Suprapubic skin (tissue), 4 donors: Measurements from ENCODE around the gene SDSL. TPM values are rescaled to one million over a fixed set of nuclear protein-coding genes. Genes with fewer than 3 reads are reported as not detected.
A peak's percentile ranks its signal among the peaks of the same experiment; 100 is the strongest.

Experiments used
- DNase-seq, 2 donors: peaks; one replicate each; pipeline ENCODE4 v3.0.0-alpha.2; 2019; ENCODE audit warnings: low spot score in 2 of 2
- H3K27ac ChIP-seq: fragments of 200-600 bp; sonication (generic); one replicate; pipeline ENCODE4 v1.5.1; 2019
- H3K27me3 ChIP-seq: fragments of 200-600 bp; sonication (generic); one replicate; pipeline ENCODE4 v1.5.1; 2019
- H3K36me3 ChIP-seq: fragments of 200-600 bp; sonication (generic); one replicate; pipeline ENCODE4 v1.5.1; 2019
- H3K4me1 ChIP-seq: fragments of 200-600 bp; sonication (generic); one replicate; pipeline ENCODE4 v1.5.1; 2019
- H3K4me3 ChIP-seq: fragments of 200-600 bp; sonication (generic); one replicate; pipeline ENCODE4 v1.5.1; 2019; ENCODE audit warnings: mild to moderate bottlenecking
- H3K9me3 ChIP-seq: fragments of 200-600 bp; sonication (generic); one replicate; pipeline ENCODE4 v1.5.1; 2019
- CTCF ChIP-seq, 2 donors: fragments of 200-600 bp in 1 of 2; fragments of 450-650 bp in 1 of 2; sonication (generic) in 1 of 2; IDR thresholded peaks; one replicate each; pipeline ENCODE4 v1.5.1; 2016 to 2019; ENCODE audit warnings: antibody characterized with exemption in 2 of 2, mild to moderate bottlenecking in 1 of 2, moderate library complexity in 1 of 2
- EP300 ChIP-seq: sonication (generic); formaldehyde crosslinking; IDR thresholded peaks from one replicate; pipeline ENCODE4 v1.6.1; 2017; ENCODE audit warnings: antibody characterized with exemption
- POLR2A ChIP-seq, 2 donors: fragments of 450-650 bp; IDR thresholded peaks; one replicate each; pipeline ENCODE4 v1.6.1; 2017; ENCODE audit warnings: antibody characterized with exemption in 2 of 2, mild to moderate bottlenecking in 2 of 2, moderate library complexity in 2 of 2
- POLR2AphosphoS5 ChIP-seq, 3 donors: sonication (generic); formaldehyde crosslinking; IDR thresholded peaks; one replicate each; pipeline ENCODE4 v1.6.1; 2017; ENCODE audit warnings: antibody characterized with exemption in 3 of 3
- WGBS: methylation state at CpG from one replicate; pipeline ENCODE4 v1.1.5; 2018; 5-methylcytosine and 5-hydroxymethylcytosine counted together
- total RNA-seq, 4 donors: library from RNA; depleted of rRNA; stranded (reverse); fragments of >200 nt; gene quantifications; one replicate each; pipeline ENCODE4 v1.1.0, GENCODE V29; 2016

SDSL gene
- total RNA-seq, 4 donors from 2014 or later, result 0.56 to 2.2 (median 1.2) TPM; not detected in 1

DNA sequence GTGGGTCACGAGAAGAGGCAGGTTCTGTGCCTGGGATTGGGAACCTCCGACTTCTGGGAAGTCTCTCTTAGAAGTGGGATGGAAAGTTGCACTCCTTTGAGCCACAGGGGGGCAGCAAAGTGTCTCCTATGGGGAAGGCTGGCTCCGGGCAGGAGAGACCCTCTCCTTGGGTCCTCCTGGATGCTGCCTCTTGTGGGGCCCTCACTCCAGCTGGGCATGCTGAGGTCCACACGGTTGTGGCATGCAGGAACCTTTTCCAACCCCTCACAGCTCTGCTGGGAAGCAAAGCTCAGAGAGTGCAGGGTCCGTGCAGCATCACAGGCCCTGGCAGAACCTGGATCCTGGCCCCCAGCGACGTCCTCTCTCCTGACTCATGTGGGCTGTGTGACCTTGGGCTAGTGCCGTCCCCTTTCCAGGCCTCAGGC is 17.4 kb downstream of the SDSL start:
- TF ChIP-seq POLR2AphosphoS5 (IDR thresholded peaks at IDR 0.05), result no peak
- no peak for TF ChIP-seq EP300
- TF ChIP-seq POLR2A (IDR thresholded peaks at IDR 0.05), result no peak
- TF ChIP-seq CTCF (IDR thresholded peaks at IDR 0.05), result peak in 1 of 2 donors; percentile 22
- peaks cover 47% of the 10 kb centered on the region for H3K27me3 ChIP-seq
- H3K27ac ChIP-seq, result no peak overlapping the region
- no peaks in the 10 kb centered on the region for H3K4me1 ChIP-seq
- DNase-seq, result no peak
- no peaks in the 10 kb centered on the region for H3K9me3 ChIP-seq
- H3K4me3 ChIP-seq, result no peak overlapping the region
- no peaks in the 10 kb centered on the region for H3K36me3 ChIP-seq
- 46% methylated on average over 7 of the region's 8 CpGs for WGBS

- 74% methylated on average over 7 of the region's 7 CpGs for WGBS
- H3K27me3 ChIP-seq, result peaks cover 51% of the 10 kb centered on the region
Observed at GRCh38 chr12:113440336-113440735, 18.2 kb downstream of the SDSL start.

GRCh38 chr12:113440947-113441782 is 19.0 kb downstream of the SDSL start:
- Histone ChIP-seq H3K9me3 (no peaks in the 10 kb centered on the region), H3K27ac (no peak overlapping the region), H3K27me3 (peaks cover 57% of the 10 kb centered on the region), H3K4me1 (no peaks in the 10 kb centered on the region), H3K36me3 (no peaks in the 10 kb centered on the region), H3K4me3 (no peak overlapping the region)
- TF ChIP-seq POLR2AphosphoS5 (IDR thresholded peaks at IDR 0.05) (no peak), CTCF (IDR thresholded peaks at IDR 0.05) (no peak), POLR2A (IDR thresholded peaks at IDR 0.05) (no peak), EP300 (no peak)
- no peak for DNase-seq
- 63% methylated on average over 14 of the region's 14 CpGs for WGBS

More at GRCh38 chr12:113440336-113440735, 18.2 kb downstream of the SDSL start:
- TF ChIP-seq POLR2A (IDR thresholded peaks at IDR 0.05) (no peak), EP300 (no peak), POLR2AphosphoS5 (IDR thresholded peaks at IDR 0.05) (no peak), CTCF (IDR thresholded peaks at IDR 0.05) (no peak)
- Histone ChIP-seq H3K9me3 (no peaks in the 10 kb centered on the region), H3K4me3 (no peak overlapping the region), H3K27ac (no peak overlapping the region), H3K4me1 (no peaks in the 10 kb centered on the region), H3K36me3 (no peaks in the 10 kb centered on the region)
- no peak for DNase-seq

GRCh38 chr12:113443030-113443539 is 20.9 kb downstream of the SDSL start:
- H3K4me3 ChIP-seq, result no peak overlapping the region
- no peak for DNase-seq
- H3K27ac ChIP-seq, result no peak overlapping the region
- no peaks in the 10 kb centered on the region for H3K9me3 ChIP-seq
- H3K4me1 ChIP-seq, result no peaks in the 10 kb centered on the region
- TF ChIP-seq EP300 (no peak), CTCF (IDR thresholded peaks at IDR 0.05) (no peak), POLR2A (IDR thresholded peaks at IDR 0.05) (no peak), POLR2AphosphoS5 (IDR thresholded peaks at IDR 0.05) (no peak)
- peaks cover 67% of the 10 kb centered on the region for H3K27me3 ChIP-seq
- H3K36me3 ChIP-seq, result no peaks in the 10 kb centered on the region
- WGBS, result 82% methylated on average over 6 of the region's 6 CpGs

- H3K4me1 ChIP-seq, result no peaks in the 10 kb centered on the region
- H3K9me3 ChIP-seq, result no peaks in the 10 kb centered on the region
- H3K27ac ChIP-seq, result no peak overlapping the region
- no peak for TF ChIP-seq CTCF (IDR thresholded peaks at IDR 0.05)
- no peak for TF ChIP-seq POLR2A (IDR thresholded peaks at IDR 0.05)
- no peak for TF ChIP-seq POLR2AphosphoS5 (IDR thresholded peaks at IDR 0.05)
- TF ChIP-seq EP300, result no peak
- 84% methylated on average over 6 of the region's 6 CpGs for WGBS
- no peak for DNase-seq
- H3K36me3 ChIP-seq, result no peaks in the 10 kb centered on the region
- H3K27me3 ChIP-seq, result peaks cover 66% of the 10 kb centered on the region
- no peak overlapping the region for H3K4me3 ChIP-seq
Observed at GRCh38 chr12:113445544-113446171, 23.5 kb downstream of the SDSL start.
